GM19455 (cell line): ENCODE results near the gene BBOX1.
"Not testable (repeated sequence)": the region's sequence is repeated elsewhere in the genome, so short reads cannot be mapped to it uniquely, and the experiment has no call there.

Experiments
- ATAC-seq: cut with Tn5 transposase; IDR thresholded peaks from one replicate; pipeline ENCODE4 v1.9.1; 2021; ENCODE audit not compliant: unreplicated experiment

BBOX1 gene

GRCh38 chr11:27175562-27175961 is 134.9 kb downstream of the BBOX1 start:
- not testable (repeated sequence) for ATAC-seq
